Fibroblast of lung (primary cell): ENCODE results near the gene DOCK3.

Source experiments
- CTCF ChIP-seq, 2 donors: IDR thresholded peaks in 1 of 2; conservative IDR thresholded peaks in 1 of 2; 1 replicate in 1 of 2; 2 replicates in 1 of 2; pipeline ENCODE4 v1.5.1; 2011 to 2012; ENCODE audit warnings: low read length in 2 of 2, control low read depth in 1 of 2, inconsistent platforms in 1 of 2, low read depth in 1 of 2, mild to moderate bottlenecking in 1 of 2
- EZH2 ChIP-seq: IDR thresholded peaks from 2 replicates; pipeline ENCODE4 v1.5.1; 2012; ENCODE audit warnings: low read length, control low read depth, mild to moderate bottlenecking; ENCODE audit errors: missing control alignments

- TF ChIP-seq CTCF (conservative IDR thresholded peaks at IDR 0.05 in 1 of 2, IDR thresholded peaks at IDR 0.05 in 1 of 2; ENCODE audit: low read depth in 1 of 2, low read length in 2 of 2) (no peak), EZH2 (no peak)
Measured at GRCh38 chr3:51397392-51397791, 722.7 kb downstream of the DOCK3 start.
